H1 (cell line): ENCODE data around the gene MMP24OS. TPM values are rescaled to one million over a fixed set of nuclear protein-coding genes. Genes with fewer than 3 reads are reported as not detected.
A peak's percentile ranks its signal among the peaks of the same experiment; 100 is the strongest.

Experiments
- CTCF ChIA-PET: fragments of 300-600 bp; sonication (Branson Sonifier 250); formaldehyde crosslinking; loops from one replicate; lab custom pipeline; 2021; ENCODE audit not compliant: partially characterized antibody; lab: Charles Lee
- POLR2A ChIA-PET: fragments of 300-600 bp; sonication (Branson Sonifier 250); formaldehyde crosslinking; loops from one replicate; lab custom pipeline; 2021; ENCODE audit warnings: inconsistent platforms; ENCODE audit not compliant: partially characterized antibody; lab: Charles Lee
- DNase-seq, 2 experiments: peaks; one replicate each; pipeline versions ENCODE4 v3.0.0 to v3.0.0-alpha.2; 2010 to 2022; ENCODE audit warnings: low spot score in 2 of 2, low read depth in 1 of 2, mixed read lengths in 1 of 2
- FAIRE-seq: peaks from 2 replicates; lab custom pipeline; 2011; peaks lifted over from hg19 to GRCh38; lab: Jason Lieb, UNC
- H2AFZ ChIP-seq: 2 replicates; pipeline ENCODE4 v1.8.1; 2012; ENCODE audit warnings: low read length, inconsistent platforms
- H2AK5ac ChIP-seq: 2 replicates; pipeline ENCODE4 v1.6.1; 2013; ENCODE audit warnings: low read depth, low read length
- H2BK120ac ChIP-seq: replicated peaks from 2 replicates; pipeline ENCODE3; 2013; ENCODE audit warnings: low read depth, low read length, inconsistent platforms
- H2BK12ac ChIP-seq: 2 replicates; pipeline ENCODE4 v1.6.1; 2013; ENCODE audit warnings: low read depth, low read length
- H2BK15ac ChIP-seq: 2 replicates; pipeline ENCODE4 v1.6.1; 2013; ENCODE audit warnings: low read length
- H2BK20ac ChIP-seq: 2 replicates; pipeline ENCODE4 v1.6.1; 2013; ENCODE audit warnings: low read length
- H2BK5ac ChIP-seq: 2 replicates; pipeline ENCODE4 v1.6.1; 2013; ENCODE audit warnings: low read depth, low read length
- H3K14ac ChIP-seq: 2 replicates; pipeline ENCODE4 v1.6.1; 2013; ENCODE audit warnings: inconsistent platforms; ENCODE audit not compliant: insufficient read length
- H3K18ac ChIP-seq: 2 replicates; pipeline ENCODE4 v1.6.1; 2013; ENCODE audit warnings: low read length; ENCODE audit errors: extremely low read depth
- H3K23ac ChIP-seq: 2 replicates; pipeline ENCODE4 v1.6.1; 2013; ENCODE audit warnings: inconsistent platforms; ENCODE audit not compliant: insufficient read length
- H3K23me2 ChIP-seq: 2 replicates; pipeline ENCODE4 v1.6.1; 2013; ENCODE audit warnings: low read depth, low read length
- H3K27ac ChIP-seq: 2 replicates; pipeline ENCODE4 v1.6.1; 2011; ENCODE audit warnings: low read depth, low read length, inconsistent platforms
- H3K27me3 ChIP-seq, 4 experiments: replicated peaks in 1 of 4; 1 replicate in 1 of 4; 2 replicates in 3 of 4; pipeline versions ENCODE4 v1.6.1 to v1.8.1; 2011 to 2013; ENCODE audit warnings: low read length in 3 of 4, mild to moderate bottlenecking in 3 of 4, inconsistent platforms in 2 of 4, mixed read lengths in 2 of 4, moderate library complexity in 1 of 4; ENCODE audit not compliant: control insufficient read depth in 3 of 4, insufficient read depth in 3 of 4; ENCODE audit errors: extremely low read depth in 1 of 4
- H3K36me3 ChIP-seq, 4 experiments: 2 replicates each; pipeline versions ENCODE4 v1.6.1 to v1.8.1; 2011 to 2013; ENCODE audit warnings: mild to moderate bottlenecking in 4 of 4, low read length in 3 of 4, moderate library complexity in 2 of 4, control low read depth in 1 of 4, inconsistent platforms in 1 of 4; ENCODE audit not compliant: insufficient read depth in 4 of 4, control insufficient read depth in 2 of 4
- H3K4ac ChIP-seq: replicated peaks from 2 replicates; pipeline ENCODE3; 2013; ENCODE audit warnings: low read length, low read depth, mixed read lengths, inconsistent platforms; ENCODE audit not compliant: insufficient read length
- H3K4me1 ChIP-seq, 4 experiments: replicated peaks in 1 of 4; 1 replicate in 1 of 4; 2 replicates in 3 of 4; pipeline versions ENCODE4 v1.6.1 to v1.8.1; 2011 to 2013; ENCODE audit warnings: low read length in 3 of 4, inconsistent platforms in 2 of 4, mixed read lengths in 1 of 4; ENCODE audit not compliant: insufficient read depth in 4 of 4, control insufficient read depth in 3 of 4
- H3K4me2 ChIP-seq, 2 experiments: 2 replicates each; pipeline versions ENCODE4 v1.6.1 to v1.8.1; 2011 to 2013; ENCODE audit warnings: low read depth in 2 of 2, low read length in 2 of 2, control low read depth in 1 of 2, inconsistent platforms in 1 of 2, mild to moderate bottlenecking in 1 of 2; ENCODE audit not compliant: insufficient read depth in 1 of 2
- H3K4me3 ChIP-seq, 4 experiments: fragments of 200-600, 300-600 bp in 1 of 4; sonication (generic), shearing (Covaris generic), sonication (Bioruptor Twin) in 1 of 4; 2 replicates each; pipeline versions ENCODE4 v1.5.1 to v1.8.1; 2011 to 2016; ENCODE audit warnings: low read length in 4 of 4, low read depth in 3 of 4, control low read depth in 2 of 4, inconsistent platforms in 2 of 4, mild to moderate bottlenecking in 2 of 4, mixed read lengths in 1 of 4, moderate library complexity in 1 of 4; ENCODE audit not compliant: insufficient read depth in 2 of 4; ENCODE audit errors: extremely low read depth in 1 of 4
- H3K56ac ChIP-seq: replicated peaks from 2 replicates; pipeline ENCODE3; 2013; ENCODE audit warnings: low read depth, mild to moderate bottlenecking, mixed read lengths, low read length, inconsistent platforms; ENCODE audit not compliant: insufficient read length
- H3K79me1 ChIP-seq: 2 replicates; pipeline ENCODE4 v1.6.1; 2013; ENCODE audit warnings: low read depth, low read length, control low read depth
- H3K79me2 ChIP-seq, 2 experiments: 2 replicates each; pipeline versions ENCODE4 v1.6.1 to v1.8.1; 2012 to 2013; ENCODE audit warnings: low read length in 2 of 2, mild to moderate bottlenecking in 2 of 2, inconsistent platforms in 1 of 2; ENCODE audit not compliant: insufficient read depth in 2 of 2, control insufficient read depth in 1 of 2
- H3K9ac ChIP-seq, 4 experiments: replicated peaks in 1 of 4; 1 replicate in 1 of 4; 2 replicates in 3 of 4; pipeline versions ENCODE4 v1.6.1 to v1.8.1; 2011 to 2013; ENCODE audit warnings: low read depth in 3 of 4, low read length in 3 of 4, control low read depth in 2 of 4, mild to moderate bottlenecking in 2 of 4, moderate library complexity in 2 of 4, inconsistent platforms in 1 of 4; ENCODE audit errors: extremely low read depth in 1 of 4
- H3K9me3 ChIP-seq, 2 experiments: 2 replicates each; pipeline versions ENCODE4 v1.6.1 to v1.8.1; 2012 to 2013; ENCODE audit warnings: mild to moderate bottlenecking in 2 of 2, moderate library complexity in 2 of 2, control low read depth in 1 of 2, inconsistent platforms in 1 of 2, low read depth in 1 of 2, low read length in 1 of 2, mixed read lengths in 1 of 2; ENCODE audit not compliant: insufficient read depth in 2 of 2
- H4K20me1 ChIP-seq, 2 experiments: replicated peaks in 1 of 2; 2 replicates each; pipeline versions ENCODE3 to v1.8.1; 2011 to 2013; ENCODE audit warnings: inconsistent platforms in 2 of 2, low read length in 2 of 2, mild to moderate bottlenecking in 1 of 2; ENCODE audit not compliant: insufficient read depth in 2 of 2, control insufficient read depth in 1 of 2
- H4K5ac ChIP-seq: 2 replicates; pipeline ENCODE4 v1.6.1; 2013; ENCODE audit warnings: low read length, low read depth, mixed read lengths, inconsistent platforms; ENCODE audit not compliant: insufficient read length
- H4K8ac ChIP-seq: 2 replicates; pipeline ENCODE4 v1.8.0; 2013; ENCODE audit warnings: mild to moderate bottlenecking, moderate library complexity, low read length, inconsistent platforms; ENCODE audit not compliant: insufficient read depth; ENCODE audit errors: extremely low read depth
- H4K91ac ChIP-seq: replicated peaks from 2 replicates; pipeline ENCODE3; 2013; ENCODE audit warnings: low read length, mixed read lengths, inconsistent platforms; ENCODE audit not compliant: insufficient read length
- POLR2A ChIP-seq, 2 experiments: IDR thresholded peaks; 1 replicate in 1 of 2; 2 replicates in 1 of 2; pipeline ENCODE4 v1.6.1; 2011; ENCODE audit warnings: low read depth in 2 of 2, low read length in 2 of 2, mild to moderate bottlenecking in 2 of 2; ENCODE audit errors: control extremely low read depth in 1 of 2
- YY1 ChIP-seq: IDR thresholded peaks from 2 replicates; pipeline ENCODE4 v1.6.1; 2011; ENCODE audit warnings: low read depth, mild to moderate bottlenecking, low read length
- WGBS, 2 experiments: shearing (Covaris generic) in 1 of 2; methylation state at CpG; one replicate each; pipeline versions ENCODE4 v1.1.6 to v1.1.7; 2013 to 2015; ENCODE audit warnings: low lambda C conversion rate in 2 of 2, mixed read lengths in 2 of 2, inconsistent platforms in 1 of 2, low coverage in 1 of 2, missing lambda C conversion rate in 1 of 2; ENCODE audit not compliant: insufficient replicate concordance in 2 of 2, insufficient coverage in 1 of 2, insufficient read length in 1 of 2; ENCODE audit errors: extremely low coverage in 1 of 2, missing lambda C conversion rate in 1 of 2; 5-methylcytosine and 5-hydroxymethylcytosine counted together
- polyA plus RNA-seq, 7 experiments: library from polyadenylated mRNA; depleted of rRNA in 3 of 7; stranded (reverse) in 5 of 7; unstranded in 2 of 7; fragments of >200 nt in 5 of 7; fragments of 200-250 nt in 2 of 7; gene quantifications; 1 replicate in 5 of 7; 2 replicates in 1 of 7; 4 replicates in 1 of 7; pipeline versions ENCODE4 v1.2.1 to v1.2.3, GENCODE V29; 2011 to 2013; ENCODE audit warnings: missing spikeins in 2 of 7, mixed read lengths in 2 of 7
- total RNA-seq: library from RNA; stranded (reverse); fragmentation: NEBNext Ultra II Directional; extraction: Animal tissue kit (Norgen Biotek cat#: 25700); gene quantifications from 2 replicates; pipeline ENCODE4 v1.2.1, GENCODE V29; 2021

The MMP24OS gene
- total and polyA plus RNA-seq, 2 of the 8 experiments (the other 6 are each of a cell fraction or from before 2014, with no cell fraction given), result 19.0 to 21.3 TPM

DNA sequence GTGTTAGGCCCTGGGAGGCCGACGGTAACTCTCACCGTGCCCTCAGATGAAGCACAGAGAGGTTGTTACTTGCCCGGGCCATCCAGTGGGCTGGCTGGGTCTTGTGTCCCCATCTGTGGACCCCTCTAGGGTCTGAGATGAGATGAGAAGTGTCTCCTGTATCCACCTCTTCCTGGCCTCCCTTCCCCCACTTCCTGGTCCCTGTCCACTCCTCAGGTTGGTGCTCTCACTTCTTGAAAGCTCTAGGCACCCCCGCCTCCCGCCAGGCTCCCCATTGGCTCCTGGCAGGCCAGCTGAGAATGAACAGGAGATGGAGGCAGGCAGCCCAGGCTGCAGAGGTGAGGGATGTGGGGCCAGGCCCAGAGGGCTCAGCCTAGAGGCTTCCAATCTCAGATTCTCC is 1.5 kb downstream of the MMP24OS start:
- Histone ChIP-seq H2BK120ac (no peak overlapping the region), H3K27me3 (no peaks in the 10 kb centered on the region), H3K79me1 (peaks cover 2% of the 10 kb centered on the region; the same call in 1 of the 2 replicates), H3K79me2 (peaks cover 0 to 2% of the 10 kb centered on the region in 2 experiments; a peak in 2 of 4 replicates), H3K18ac (no peak overlapping the region), H3K23ac (no peak overlapping the region), H4K91ac (no peak overlapping the region)
- CTCF ChIA-PET, result interaction anchor here (0.6 to 11.1 kb wide), 5 partner anchors 16 to 131 kb away, joined by 3 to 104 read pairs (median 3); no protein-coding TSS in a partner anchor
- FAIRE-seq, result no peak
- no peak for TF ChIP-seq YY1
- peak in 1 of 2 experiments; percentile 36; a peak in 2 of 3 replicates for TF ChIP-seq POLR2A (IDR thresholded peaks at IDR 0.05; ENCODE audit: control extremely low read depth in 1 of 2, low read depth in 2 of 2, low read length in 2 of 2)
- TF ChIP-seq, all 59 proteins: peak for 1
- no peak overlapping the region for H3K27ac ChIP-seq
- peak overlapping the region; percentile 39; the same call in 1 of the 2 replicates for H4K8ac ChIP-seq
- H2BK5ac ChIP-seq, result no peak overlapping the region
- no peak overlapping the region for H2AFZ ChIP-seq
- no peak overlapping the region for H3K4ac ChIP-seq
- H3K4me1 ChIP-seq, result peaks cover 5 to 9% (median 7%) of the 10 kb centered on the region in 4 experiments; a peak in 6 of 7 replicates
- H3K56ac ChIP-seq, result no peak overlapping the region
- H3K9me3 ChIP-seq, result no peaks in the 10 kb centered on the region
- no peak for DNase-seq
- no peak overlapping the region for H4K5ac ChIP-seq
- H3K4me3 ChIP-seq, result peak overlapping the region in 1 of 4 experiments; percentile 73; a peak in 2 of 8 replicates
- peaks cover 4% of the 10 kb centered on the region; the same call in 1 of the 2 replicates for H3K23me2 ChIP-seq
- no peak overlapping the region for H3K14ac ChIP-seq
- H2BK20ac ChIP-seq, result no peak overlapping the region
- H4K20me1 ChIP-seq, result peaks cover 7 to 12% of the 10 kb centered on the region in 2 experiments
- POLR2A ChIA-PET, result interaction anchor here (1.0 to 7.9 kb wide), 5 partner anchors 10 to 130 kb away, joined by 3 to 98 read pairs (median 8); partner anchors contain the start of genes EDEM2 and FAM83C
- no peak overlapping the region; a peak in 1 of 7 replicates for H3K9ac ChIP-seq
- WGBS, 2 experiments, result 89% methylated on average over 6 of the region's 6 CpGs; no CpG with 5 or more reads in 1 of the 2 experiments
- peak overlapping the region; percentile 71 to 95; a peak in 3 of 4 replicates for H3K4me2 ChIP-seq
- no peak overlapping the region for H2AK5ac ChIP-seq
- no peak overlapping the region for H2BK15ac ChIP-seq
- no peak overlapping the region for H2BK12ac ChIP-seq
- H3K36me3 ChIP-seq, result peaks cover 22 to 36% (median 24%) of the 10 kb centered on the region in 4 experiments
